H9 (cell line): Measurements from ENCODE around the gene MAP2K1. TPM values are rescaled to one million over a fixed set of nuclear protein-coding genes. Genes with fewer than 3 reads are reported as not detected.
A peak's percentile ranks its signal among the peaks of the same experiment; 100 is the strongest.

Experiments
- DNase-seq: peaks from one replicate; pipeline ENCODE4 v3.0.0-alpha.2; 2017
- H2AFZ ChIP-seq: one replicate; pipeline ENCODE4 v1.6.1; 2013; ENCODE audit warnings: mild to moderate bottlenecking, low read length, control low read depth, moderate library complexity
- H2AK5ac ChIP-seq: 2 replicates; pipeline ENCODE4 v1.6.1; 2013; ENCODE audit warnings: low read length, control low read depth, mixed read lengths; ENCODE audit not compliant: insufficient read length
- H2BK120ac ChIP-seq: one replicate; pipeline ENCODE4 v1.6.1; 2013; ENCODE audit warnings: low read depth, mild to moderate bottlenecking, low read length, control low read depth, inconsistent platforms; ENCODE audit not compliant: poor library complexity, severe bottlenecking
- H2BK12ac ChIP-seq: 2 replicates; pipeline ENCODE4 v1.6.1; 2013; ENCODE audit warnings: low read length, control low read depth, mixed read lengths, low read depth; ENCODE audit not compliant: insufficient read length
- H2BK15ac ChIP-seq: 2 replicates; pipeline ENCODE4 v1.6.1; 2013; ENCODE audit warnings: low read depth, low read length, control low read depth
- H2BK20ac ChIP-seq: one replicate; pipeline ENCODE4 v1.6.1; 2013; ENCODE audit warnings: low read depth, mild to moderate bottlenecking, low read length, control low read depth, inconsistent platforms; ENCODE audit not compliant: poor library complexity, severe bottlenecking
- H2BK5ac ChIP-seq: 2 replicates; pipeline ENCODE4 v1.6.1; 2013; ENCODE audit warnings: low read length, control low read depth, mixed read lengths; ENCODE audit not compliant: insufficient read length
- H3K14ac ChIP-seq: 2 replicates; pipeline ENCODE4 v1.6.1; 2013; ENCODE audit warnings: low read length, control low read depth; ENCODE audit not compliant: insufficient read depth
- H3K18ac ChIP-seq: 2 replicates; pipeline ENCODE4 v1.6.1; 2013; ENCODE audit warnings: low read depth, mild to moderate bottlenecking, mixed read lengths, low read length, control low read depth; ENCODE audit not compliant: insufficient read length
- H3K23ac ChIP-seq: 2 replicates; pipeline ENCODE4 v1.6.1; 2013; ENCODE audit warnings: low read length, control low read depth, mixed read lengths, low read depth; ENCODE audit not compliant: insufficient read length
- H3K23me2 ChIP-seq: 2 replicates; pipeline ENCODE4 v1.6.1; 2013; ENCODE audit warnings: low read depth, mild to moderate bottlenecking, mixed read lengths, low read length, control low read depth; ENCODE audit not compliant: insufficient read length, poor library complexity, severe bottlenecking
- H3K27ac ChIP-seq: 2 replicates; pipeline ENCODE4 v1.5.1; 2013; ENCODE audit warnings: low read length, control low read depth, mixed read lengths, low read depth; ENCODE audit not compliant: insufficient read length
- H3K27me3 ChIP-seq: 2 replicates; pipeline ENCODE4 v1.6.1; 2013; ENCODE audit warnings: low read length, control low read depth, inconsistent platforms; ENCODE audit not compliant: insufficient read depth
- H3K4ac ChIP-seq: 2 replicates; pipeline ENCODE4 v1.6.1; 2013; ENCODE audit warnings: low read depth, mild to moderate bottlenecking, control low read depth, inconsistent platforms, low read length, moderate library complexity
- H3K4me1 ChIP-seq: 2 replicates; pipeline ENCODE4 v1.6.1; 2013; ENCODE audit warnings: low read length, control low read depth, inconsistent platforms; ENCODE audit not compliant: insufficient read depth
- H3K4me2 ChIP-seq: 2 replicates; pipeline ENCODE4 v1.6.1; 2013; ENCODE audit warnings: low read length, control low read depth, mixed read lengths; ENCODE audit not compliant: insufficient read length, insufficient read depth
- H3K56ac ChIP-seq: 2 replicates; pipeline ENCODE4 v1.6.1; 2013; ENCODE audit warnings: low read depth, mild to moderate bottlenecking, mixed read lengths, low read length, control low read depth; ENCODE audit not compliant: insufficient read length
- H3K79me1 ChIP-seq: 2 replicates; pipeline ENCODE4 v1.6.1; 2013; ENCODE audit warnings: low read depth, mild to moderate bottlenecking, moderate library complexity, low read length, control low read depth, inconsistent platforms; ENCODE audit not compliant: insufficient read depth, poor library complexity, severe bottlenecking
- H3K79me2 ChIP-seq: 2 replicates; pipeline ENCODE4 v1.6.1; 2013; ENCODE audit warnings: low read length, control low read depth, inconsistent platforms; ENCODE audit not compliant: insufficient read depth
- H3K9ac ChIP-seq: 2 replicates; pipeline ENCODE4 v1.6.1; 2013; ENCODE audit warnings: low read length, control low read depth, mixed read lengths; ENCODE audit not compliant: insufficient read length; ENCODE audit errors: extremely low read depth
- H3K9me3 ChIP-seq: one replicate; pipeline ENCODE4 v1.6.1; 2013; ENCODE audit warnings: low read depth, low read length, inconsistent platforms; ENCODE audit not compliant: control insufficient read depth
- H3T11ph ChIP-seq: one replicate; pipeline ENCODE4 v1.6.1; 2013; ENCODE audit warnings: mild to moderate bottlenecking, low read length, control low read depth, inconsistent platforms
- H4K20me1 ChIP-seq: one replicate; pipeline ENCODE4 v1.6.1; 2013; ENCODE audit not compliant: control insufficient read depth, insufficient read length, insufficient read depth
- H4K5ac ChIP-seq: 2 replicates; pipeline ENCODE4 v1.6.1; 2013; ENCODE audit warnings: low read depth, mild to moderate bottlenecking, mixed read lengths, low read length, control low read depth; ENCODE audit not compliant: insufficient read length
- H4K8ac ChIP-seq: replicated peaks from 2 replicates; pipeline ENCODE4 v1.6.1; 2013; ENCODE audit warnings: low read length, control low read depth, mixed read lengths, low read depth; ENCODE audit not compliant: insufficient read length
- H4K91ac ChIP-seq: 2 replicates; pipeline ENCODE4 v1.6.1; 2013; ENCODE audit warnings: low read depth, mild to moderate bottlenecking, moderate library complexity, mixed read lengths, low read length, control low read depth; ENCODE audit not compliant: insufficient read length
- H3K27ac Mint-ChIP-seq, 3 experiments: 2 replicates in 2 of 3; 3 replicates in 1 of 3; pipeline ENCODE4 v1.8.0; 2020 to 2021; ENCODE audit warnings: mixed read lengths in 3 of 3, mild to moderate bottlenecking in 1 of 3, moderate library complexity in 1 of 3
- H3K27me3 Mint-ChIP-seq: 2 replicates; pipeline ENCODE4 v1.8.0; 2021; ENCODE audit warnings: low read depth, mild to moderate bottlenecking, moderate library complexity, mixed read lengths
- H3K36me3 Mint-ChIP-seq, 3 experiments: 2 replicates in 2 of 3; 3 replicates in 1 of 3; pipeline ENCODE4 v1.8.0; 2020 to 2021; ENCODE audit warnings: low read depth in 3 of 3, mixed read lengths in 3 of 3; ENCODE audit not compliant: insufficient read depth in 1 of 3
- H3K4me1 Mint-ChIP-seq, 2 experiments: 2 replicates each; pipeline ENCODE4 v1.8.0; 2020; ENCODE audit warnings: mixed read lengths in 2 of 2
- H3K4me3 Mint-ChIP-seq, 2 experiments: 2 replicates in 1 of 2; 3 replicates in 1 of 2; pipeline ENCODE4 v1.8.0; 2020 to 2021; ENCODE audit warnings: mild to moderate bottlenecking in 2 of 2, mixed read lengths in 2 of 2, moderate library complexity in 1 of 2
- H3K9me3 Mint-ChIP-seq, 2 experiments: 2 replicates in 1 of 2; 3 replicates in 1 of 2; pipeline ENCODE4 v1.8.0; 2020; ENCODE audit warnings: mild to moderate bottlenecking in 2 of 2, mixed read lengths in 2 of 2, moderate library complexity in 1 of 2
- CTCF ChIP-seq: fragments of 200-600 bp; sonication (generic); conservative IDR thresholded peaks from 3 replicates; pipeline ENCODE4 v1.8.0; 2021; ENCODE audit warnings: antibody characterized with exemption, mild to moderate bottlenecking
- total RNA-seq: library from RNA; stranded (reverse); gene quantifications from 2 replicates; pipeline ENCODE4 v1.2.1, GENCODE V29; 2021

Gene MAP2K1
- total RNA-seq, 1 experiment from 2014 or later: 50.8 TPM

GRCh38 chr15:66415360-66415759 lies 28.6 kb downstream of the MAP2K1 start:
- Histone ChIP-seq H2BK5ac (no peak overlapping the region), H3K18ac (no peak overlapping the region), H3K79me2 (peaks cover 35% of the 10 kb centered on the region), H3K4me2 (no peak overlapping the region), H3K9ac (no peak overlapping the region), H3K56ac (no peak overlapping the region), H4K20me1 (no peaks in the 10 kb centered on the region), H2AK5ac (no peak overlapping the region), H2AFZ (no peak overlapping the region), H2BK120ac (no peak overlapping the region), H3K4ac (no peak overlapping the region), H3K79me1 (peaks cover 5% of the 10 kb centered on the region), H3T11ph (no peak overlapping the region), H3K4me1 (peaks cover 22% of the 10 kb centered on the region; the same call in 1 of the 2 replicates), H2BK12ac (no peak overlapping the region), H2BK15ac (no peak overlapping the region), H4K91ac (no peak overlapping the region), H3K14ac (peak overlapping the region; percentile 51; the same call in 1 of the 2 replicates), H3K9me3 (peaks cover 11% of the 10 kb centered on the region), H4K5ac (no peak overlapping the region), H3K23me2 (no peaks in the 10 kb centered on the region), H2BK20ac (no peak overlapping the region), H3K23ac (no peak overlapping the region), H3K27me3 (no peaks in the 10 kb centered on the region; the same call in 1 of the 2 replicates), H3K27ac (no peak overlapping the region), H4K8ac (no peak overlapping the region)
- TF ChIP-seq CTCF: no peak
- Mint-ChIP-seq H3K36me3 (peaks cover 23 to 26% (median 25%) of the 10 kb centered on the region in 3 experiments), H3K4me3 (no peak overlapping the region), H3K27ac (0 out of 7 replicates have a peak overlapping the region, but pooled peaks of 2 of the 3 experiments have one; percentile 1 to 10), H3K9me3 (peaks cover 23 to 25% of the 10 kb centered on the region in 2 experiments; a peak in 4 of 5 replicates), H3K27me3 (no peaks in the 10 kb centered on the region), H3K4me1 (peaks cover 40 to 47% of the 10 kb centered on the region in 2 experiments)
- no peak for DNase-seq
